ENCODE measurements around the gene PRKCH.

DNA sequence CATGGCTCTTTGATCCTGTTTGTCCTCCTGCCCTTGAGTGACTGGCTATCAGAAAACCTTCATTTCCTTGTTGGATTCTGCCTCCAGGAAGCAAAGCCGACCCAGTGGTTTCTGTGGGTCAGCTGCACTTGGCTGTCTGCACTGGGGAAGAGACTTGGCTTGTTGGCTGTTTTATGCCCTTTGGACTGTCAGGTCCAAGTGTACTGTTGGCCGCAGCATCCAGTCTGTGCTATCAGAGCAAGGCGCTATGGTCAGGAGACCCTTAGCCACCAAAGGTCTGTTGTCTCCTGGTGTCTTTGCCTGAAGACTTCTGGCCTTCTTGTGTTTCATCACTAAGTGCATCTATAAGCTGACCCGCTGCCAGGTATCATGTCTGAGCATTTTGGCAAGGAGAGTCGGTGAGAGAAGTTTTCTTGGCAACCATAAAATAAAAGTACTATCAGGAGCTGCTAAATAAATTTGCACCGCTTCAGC is 196.6 kb downstream of the PRKCH start:
- TF ChIP-seq CTCF (conservative IDR thresholded peaks at IDR 0.05; ENCODE audit: low read length) (no peak), EZH2phosphoT487 (IDR thresholded peaks at IDR 0.05; ENCODE audit: borderline replicate concordance, low read depth, low read length) (no peak)
